Liver (tissue), 3 donors: ENCODE measurements around the gene TTLL5.
A peak's percentile ranks its signal among the peaks of the same experiment; 100 is the strongest.

Experiments used
- CTCF ChIP-seq: fragments of 150-350 bp; IDR thresholded peaks from 2 replicates; pipeline ENCODE4 v1.5.1; 2017; ENCODE audit warnings: improper control_type of control experiment, low read depth, low read length; ENCODE audit not compliant: missing input control
- EGR1 ChIP-seq, 2 donors: IDR thresholded peaks; 2 replicates each; pipeline ENCODE4 v1.6.1; 2016 to 2018; ENCODE audit warnings: antibody characterized with exemption in 2 of 2, low read depth in 2 of 2
- HNF4A ChIP-seq, 2 donors: conservative IDR thresholded peaks; 2 replicates each; pipeline ENCODE4 v1.6.1; 2016; ENCODE audit warnings: antibody characterized with exemption in 2 of 2, mild to moderate bottlenecking in 2 of 2
- JUND ChIP-seq, 2 donors: IDR thresholded peaks; 2 replicates each; pipeline ENCODE4 v1.6.1; 2016; ENCODE audit warnings: antibody characterized with exemption in 2 of 2
- MAX ChIP-seq: IDR thresholded peaks from 2 replicates; pipeline ENCODE4 v1.6.1; 2016; ENCODE audit warnings: antibody characterized with exemption
- NR2F2 ChIP-seq: IDR thresholded peaks from 2 replicates; pipeline ENCODE4 v1.6.1; 2016; ENCODE audit warnings: antibody characterized with exemption
- RAD21 ChIP-seq, 2 donors: IDR thresholded peaks; 2 replicates each; pipeline ENCODE4 v1.6.1; 2016; ENCODE audit warnings: antibody characterized with exemption in 2 of 2, mild to moderate bottlenecking in 2 of 2
- RXRA ChIP-seq, 2 donors: IDR thresholded peaks; 2 replicates each; pipeline ENCODE4 v1.6.1; 2017 to 2018; ENCODE audit warnings: antibody characterized with exemption in 2 of 2, mild to moderate bottlenecking in 1 of 2
- SP1 ChIP-seq: IDR thresholded peaks from 2 replicates; pipeline ENCODE4 v1.6.1; 2018; ENCODE audit warnings: antibody characterized with exemption, mild to moderate bottlenecking
- TAF1 ChIP-seq: conservative IDR thresholded peaks from 2 replicates; pipeline ENCODE4 v1.6.1; 2016; ENCODE audit warnings: antibody characterized with exemption, mild to moderate bottlenecking
- YY1 ChIP-seq: IDR thresholded peaks from 2 replicates; pipeline ENCODE4 v1.6.1; 2016; ENCODE audit warnings: antibody characterized with exemption, mild to moderate bottlenecking
- ZBTB33 ChIP-seq: IDR thresholded peaks from 2 replicates; pipeline ENCODE4 v1.6.1; 2016; ENCODE audit warnings: antibody characterized with exemption
- TF ChIP-seq, protein P1 (sequence below): IDR thresholded peaks from 2 replicates; pipeline ENCODE4 v1.6.1; 2016; ENCODE audit warnings: antibody characterized with exemption, mild to moderate bottlenecking
- TF ChIP-seq, protein P2 (sequence below): IDR thresholded peaks from 2 replicates; pipeline ENCODE4 v1.6.1; 2016; ENCODE audit warnings: antibody characterized with exemption
- donor health status: healthy.
- donor health status: healthy.

- no peak for TF ChIP-seq CTCF
- TF ChIP-seq, protein P1, sequence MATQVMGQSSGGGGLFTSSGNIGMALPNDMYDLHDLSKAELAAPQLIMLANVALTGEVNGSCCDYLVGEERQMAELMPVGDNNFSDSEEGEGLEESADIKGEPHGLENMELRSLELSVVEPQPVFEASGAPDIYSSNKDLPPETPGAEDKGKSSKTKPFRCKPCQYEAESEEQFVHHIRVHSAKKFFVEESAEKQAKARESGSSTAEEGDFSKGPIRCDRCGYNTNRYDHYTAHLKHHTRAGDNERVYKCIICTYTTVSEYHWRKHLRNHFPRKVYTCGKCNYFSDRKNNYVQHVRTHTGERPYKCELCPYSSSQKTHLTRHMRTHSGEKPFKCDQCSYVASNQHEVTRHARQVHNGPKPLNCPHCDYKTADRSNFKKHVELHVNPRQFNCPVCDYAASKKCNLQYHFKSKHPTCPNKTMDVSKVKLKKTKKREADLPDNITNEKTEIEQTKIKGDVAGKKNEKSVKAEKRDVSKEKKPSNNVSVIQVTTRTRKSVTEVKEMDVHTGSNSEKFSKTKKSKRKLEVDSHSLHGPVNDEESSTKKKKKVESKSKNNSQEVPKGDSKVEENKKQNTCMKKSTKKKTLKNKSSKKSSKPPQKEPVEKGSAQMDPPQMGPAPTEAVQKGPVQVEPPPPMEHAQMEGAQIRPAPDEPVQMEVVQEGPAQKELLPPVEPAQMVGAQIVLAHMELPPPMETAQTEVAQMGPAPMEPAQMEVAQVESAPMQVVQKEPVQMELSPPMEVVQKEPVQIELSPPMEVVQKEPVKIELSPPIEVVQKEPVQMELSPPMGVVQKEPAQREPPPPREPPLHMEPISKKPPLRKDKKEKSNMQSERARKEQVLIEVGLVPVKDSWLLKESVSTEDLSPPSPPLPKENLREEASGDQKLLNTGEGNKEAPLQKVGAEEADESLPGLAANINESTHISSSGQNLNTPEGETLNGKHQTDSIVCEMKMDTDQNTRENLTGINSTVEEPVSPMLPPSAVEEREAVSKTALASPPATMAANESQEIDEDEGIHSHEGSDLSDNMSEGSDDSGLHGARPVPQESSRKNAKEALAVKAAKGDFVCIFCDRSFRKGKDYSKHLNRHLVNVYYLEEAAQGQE: no peak
- TF ChIP-seq EGR1 (IDR thresholded peaks at IDR 0.05; ENCODE audit: low read depth in 2 of 2): no peak
- TF ChIP-seq YY1: no peak
- TF ChIP-seq MAX: no peak
- TF ChIP-seq RAD21 (IDR thresholded peaks at IDR 0.05): no peak
- no peak for TF ChIP-seq ZBTB33
- no peak for TF ChIP-seq NR2F2
- TF ChIP-seq JUND (IDR thresholded peaks at IDR 0.05): no peak
- TF ChIP-seq TAF1: no peak
- peak; percentile 9 for TF ChIP-seq SP1
- TF ChIP-seq, protein P2, sequence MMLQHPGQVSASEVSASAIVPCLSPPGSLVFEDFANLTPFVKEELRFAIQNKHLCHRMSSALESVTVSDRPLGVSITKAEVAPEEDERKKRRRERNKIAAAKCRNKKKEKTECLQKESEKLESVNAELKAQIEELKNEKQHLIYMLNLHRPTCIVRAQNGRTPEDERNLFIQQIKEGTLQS: no peak
- TF ChIP-seq RXRA (IDR thresholded peaks at IDR 0.05): peak; percentile 19 to 49
- no peak for TF ChIP-seq HNF4A (conservative IDR thresholded peaks at IDR 0.05)
These were observed 41.5 kb upstream of the TTLL5 start for GRCh38 chr14:75619548-75619947.
